AG04450 (cell line): ENCODE results near the gene CDH13. TPM values are rescaled to one million over a fixed set of nuclear protein-coding genes. Genes with fewer than 3 reads are reported as not detected.

Experiments
- CTCF ChIA-PET: fragments of 300-600, 350-600 bp; formaldehyde crosslinking; extraction: SDS; loops from one replicate; lab custom pipeline; 2022; ENCODE audit warnings: antibody characterized with exemption, inconsistent platforms; lab: Charles Lee
- POLR2A ChIA-PET: fragments of 350-600 bp; formaldehyde crosslinking; extraction: SDS; loops from one replicate; lab custom pipeline; 2021; ENCODE audit warnings: antibody characterized with exemption, inconsistent platforms; lab: Yijun Ruan, JAX
- DNase-seq: peaks from one replicate; pipeline ENCODE4 v3.0.0-alpha.2; 2011; ENCODE audit warnings: low read depth, low spot score
- H3K27ac ChIP-seq: one replicate; pipeline ENCODE4 v1.5.1; 2012; ENCODE audit warnings: low read depth, low read length, control low read depth
- H3K27me3 ChIP-seq: one replicate; pipeline ENCODE4 v1.6.0; 2012; ENCODE audit warnings: low read length; ENCODE audit not compliant: control insufficient read depth, insufficient read depth
- H3K4me3 ChIP-seq: 2 replicates; pipeline ENCODE4 v1.5.1; 2011; ENCODE audit warnings: mild to moderate bottlenecking, low read depth, low read length, control low read depth
- H3K9me3 ChIP-seq: 2 replicates; pipeline ENCODE4 v1.5.1; 2012; ENCODE audit warnings: low read length; ENCODE audit not compliant: control insufficient read depth, insufficient read depth
- CTCF ChIP-seq: IDR thresholded peaks from 2 replicates; pipeline ENCODE4 v1.5.1; 2011; ENCODE audit warnings: low read depth, low read length, control low read depth, inconsistent platforms
- polyA plus RNA-seq: library from polyadenylated mRNA; depleted of rRNA; stranded (reverse); fragments of >200 nt; gene quantifications from 2 replicates; pipeline ENCODE4 v1.2.3, GENCODE V29; 2011

The CDH13 gene
- polyA plus RNA-seq, 1 experiment, result 55.0 TPM

- H3K27me3 ChIP-seq, result no peaks in the 10 kb centered on the region
- TF ChIP-seq CTCF, result no peak
- ChIA-PET CTCF (no interaction called here), POLR2A (no interaction called here)
- DNase-seq, result no peak
- H3K9me3 ChIP-seq, result no peaks in the 10 kb centered on the region
- H3K4me3 ChIP-seq, result no peak overlapping the region
- H3K27ac ChIP-seq, result no peak overlapping the region
Observed at GRCh38 chr16:83269048-83269447, 642.3 kb downstream of the CDH13 start.

GRCh38 chr16:83269541-83269940 lies 642.8 kb downstream of the CDH13 start:
- Histone ChIP-seq H3K9me3 (no peaks in the 10 kb centered on the region), H3K27ac (no peak overlapping the region), H3K27me3 (no peaks in the 10 kb centered on the region), H3K4me3 (no peak overlapping the region)
- CTCF ChIA-PET, result no interaction called here
- DNase-seq, result no peak
- TF ChIP-seq CTCF, result no peak
- POLR2A ChIA-PET, result no interaction called here

- no peak for TF ChIP-seq CTCF
- CTCF ChIA-PET, result no interaction called here
- Histone ChIP-seq H3K27ac (no peak overlapping the region), H3K27me3 (no peaks in the 10 kb centered on the region), H3K4me3 (no peak overlapping the region), H3K9me3 (no peaks in the 10 kb centered on the region)
- no peak for DNase-seq
- POLR2A ChIA-PET, result no interaction called here
Observed at GRCh38 chr16:83270061-83270460, 643.3 kb downstream of the CDH13 start.

GRCh38 chr16:83270640-83271039 lies 643.9 kb downstream of the CDH13 start:
- no peaks in the 10 kb centered on the region for H3K27me3 ChIP-seq
- POLR2A ChIA-PET, result interaction anchor here (0.7 kb wide), 1 partner anchor 19 kb away, joined by 5 read pairs; no protein-coding TSS in a partner anchor
- CTCF ChIA-PET, result no interaction called here
- no peaks in the 10 kb centered on the region for H3K9me3 ChIP-seq
- no peak for DNase-seq
- no peak overlapping the region for H3K27ac ChIP-seq
- H3K4me3 ChIP-seq, result no peak overlapping the region
- no peak for TF ChIP-seq CTCF

GRCh38 chr16:83271123-83271522 lies 644.4 kb downstream of the CDH13 start:
- Histone ChIP-seq H3K27me3 (no peaks in the 10 kb centered on the region), H3K9me3 (no peaks in the 10 kb centered on the region), H3K4me3 (no peak overlapping the region), H3K27ac (no peak overlapping the region)
- no peak for DNase-seq
- TF ChIP-seq CTCF, result no peak
- CTCF ChIA-PET, result no interaction called here
- POLR2A ChIA-PET, result interaction anchor here (0.7 kb wide), 1 partner anchor 18 kb away, joined by 5 read pairs; no protein-coding TSS in a partner anchor
